Measurements from ENCODE around the gene LRRIQ1.

- TF ChIP-seq EZH2 (IDR thresholded peaks at IDR 0.05; ENCODE audit: low read depth, unreplicated experiment) (no peak), CTCF (conservative IDR thresholded peaks at IDR 0.05; ENCODE audit: low read depth in 2 of 2) (no peak), CREB1 (CRISPR knock-in tag; IDR thresholded peaks at IDR 0.05; ENCODE audit: low read depth) (no peak), STAT1 (IDR thresholded peaks at IDR 0.05; ENCODE audit: unreplicated experiment) (no peak), POLR2AphosphoS5 (IDR thresholded peaks at IDR 0.05; ENCODE audit: low read depth) (no peak), EZH2phosphoT487 (IDR thresholded peaks at IDR 0.05; ENCODE audit: unreplicated experiment) (no peak), ZNF331 (CRISPR knock-in tag; IDR thresholded peaks at IDR 0.05; ENCODE audit: low read depth) (no peak), NANOG (IDR thresholded peaks at IDR 0.05; ENCODE audit: borderline replicate concordance) (no peak), REST (IDR thresholded peaks at IDR 0.05; ENCODE audit: unreplicated experiment) (no peak), JUNB (IDR thresholded peaks at IDR 0.05; ENCODE audit: unreplicated experiment) (no peak), ZNF462 (CRISPR knock-in tag; IDR thresholded peaks at IDR 0.05) (no peak)
Observed at GRCh38 chr12:85000729-85001128, 35.4 kb upstream of the LRRIQ1 start.

Measured in GM23338 (cell line).